Liver (tissue), 9 donors: ENCODE measurements around the gene CTNNA2. TPM values are rescaled to one million over a fixed set of nuclear protein-coding genes. Genes with fewer than 3 reads are reported as not detected.

Experiments
- DNase-seq: peaks from one replicate; pipeline ENCODE4 v3.0.0-alpha.2; 2017; ENCODE audit warnings: low spot score
- H3K27ac ChIP-seq, 2 donors: one replicate each; pipeline ENCODE4 v1.7.0; 2013; ENCODE audit warnings: inconsistent platforms in 2 of 2, low read length in 2 of 2, control low read depth in 1 of 2, low read depth in 1 of 2, mild to moderate bottlenecking in 1 of 2
- H3K27me3 ChIP-seq, 4 donors: one replicate each; pipeline versions ENCODE4 v1.6.1 to v1.7.0; 2013; ENCODE audit warnings: low read length in 3 of 4, inconsistent platforms in 1 of 4, mild to moderate bottlenecking in 1 of 4, moderate library complexity in 1 of 4; ENCODE audit not compliant: control insufficient read depth in 4 of 4, insufficient read depth in 4 of 4
- H3K36me3 ChIP-seq, 4 donors: one replicate each; pipeline versions ENCODE4 v1.6.1 to v1.7.0; 2013; ENCODE audit warnings: low read length in 3 of 4, mild to moderate bottlenecking in 3 of 4, low read depth in 1 of 4, moderate library complexity in 1 of 4; ENCODE audit not compliant: control insufficient read depth in 4 of 4, insufficient read depth in 3 of 4
- H3K4me1 ChIP-seq, 4 donors: one replicate each; pipeline versions ENCODE4 v1.6.1 to v1.7.0; 2013; ENCODE audit warnings: low read length in 3 of 4, mild to moderate bottlenecking in 3 of 4, moderate library complexity in 1 of 4; ENCODE audit not compliant: control insufficient read depth in 4 of 4, insufficient read depth in 4 of 4
- H3K4me3 ChIP-seq, 3 donors: one replicate each; pipeline versions ENCODE4 v1.6.1 to v1.7.0; 2013; ENCODE audit warnings: low read length in 3 of 3, control low read depth in 1 of 3, low read depth in 1 of 3, mild to moderate bottlenecking in 1 of 3
- H3K9ac ChIP-seq, 2 donors: one replicate each; pipeline ENCODE4 v1.7.0; 2013; ENCODE audit warnings: low read length in 2 of 2, mild to moderate bottlenecking in 2 of 2, moderate library complexity in 2 of 2, control low read depth in 1 of 2, low read depth in 1 of 2
- H3K9me3 ChIP-seq, 4 donors: one replicate each; pipeline versions ENCODE4 v1.6.1 to v1.7.0; 2013; ENCODE audit warnings: low read length in 3 of 4; ENCODE audit not compliant: control insufficient read depth in 4 of 4
- CTCF ChIP-seq: fragments of 150-350 bp; IDR thresholded peaks from 2 replicates; pipeline ENCODE4 v1.5.1; 2017; ENCODE audit warnings: improper control_type of control experiment, low read depth, low read length; ENCODE audit not compliant: missing input control
- EGR1 ChIP-seq, 2 donors: IDR thresholded peaks; 2 replicates each; pipeline ENCODE4 v1.6.1; 2016 to 2018; ENCODE audit warnings: antibody characterized with exemption in 2 of 2, low read depth in 2 of 2
- GABPA ChIP-seq, 2 donors: IDR thresholded peaks in 1 of 2; conservative IDR thresholded peaks in 1 of 2; 2 replicates each; pipeline ENCODE4 v1.6.1; 2016; ENCODE audit warnings: antibody characterized with exemption in 2 of 2, mild to moderate bottlenecking in 1 of 2, moderate library complexity in 1 of 2
- HNF4A ChIP-seq, 2 donors: conservative IDR thresholded peaks; 2 replicates each; pipeline ENCODE4 v1.6.1; 2016; ENCODE audit warnings: antibody characterized with exemption in 2 of 2, mild to moderate bottlenecking in 2 of 2
- HNF4G ChIP-seq: IDR thresholded peaks from 2 replicates; pipeline ENCODE4 v1.6.1; 2016; ENCODE audit warnings: antibody characterized with exemption
- JUND ChIP-seq, 2 donors: IDR thresholded peaks; 2 replicates each; pipeline ENCODE4 v1.6.1; 2016; ENCODE audit warnings: antibody characterized with exemption in 2 of 2
- MAX ChIP-seq: IDR thresholded peaks from 2 replicates; pipeline ENCODE4 v1.6.1; 2016; ENCODE audit warnings: antibody characterized with exemption
- RAD21 ChIP-seq, 2 donors: IDR thresholded peaks; 2 replicates each; pipeline ENCODE4 v1.6.1; 2016; ENCODE audit warnings: antibody characterized with exemption in 2 of 2, mild to moderate bottlenecking in 2 of 2
- REST ChIP-seq: IDR thresholded peaks from 2 replicates; pipeline ENCODE4 v1.6.1; 2016; ENCODE audit warnings: antibody characterized with exemption, mild to moderate bottlenecking
- SP1 ChIP-seq: IDR thresholded peaks from 2 replicates; pipeline ENCODE4 v1.6.1; 2018; ENCODE audit warnings: antibody characterized with exemption, mild to moderate bottlenecking
- TAF1 ChIP-seq: conservative IDR thresholded peaks from 2 replicates; pipeline ENCODE4 v1.6.1; 2016; ENCODE audit warnings: antibody characterized with exemption, mild to moderate bottlenecking
- YY1 ChIP-seq: IDR thresholded peaks from 2 replicates; pipeline ENCODE4 v1.6.1; 2016; ENCODE audit warnings: antibody characterized with exemption, mild to moderate bottlenecking
- WGBS: extraction: QIAGEN DNeasy Blood & Tissue Kit; methylation state at CpG from one replicate; pipeline ENCODE4 v1.1.7; 2013; 5-methylcytosine and 5-hydroxymethylcytosine counted together
- polyA plus RNA-seq, 2 donors: library from polyadenylated mRNA; stranded (reverse) in 1 of 2; unstranded in 1 of 2; fragments of 200-250 nt in 1 of 2; fragments of >200 nt in 1 of 2; fragmentation: Nextera tagmentation in 1 of 2; extraction: Ambion mirVana in 1 of 2; gene quantifications; one replicate each; pipeline versions ENCODE4 v1.2.1 to v1.2.3, GENCODE V29; 2013 to 2015
- total RNA-seq, 2 donors: library from RNA; depleted of rRNA; stranded (reverse); fragments of >200 nt; gene quantifications; one replicate each; pipeline ENCODE4 v1.2.3, GENCODE V29; 2014
- TF ChIP-seq, protein P1 (sequence below): IDR thresholded peaks from 2 replicates; pipeline ENCODE4 v1.6.1; 2016; ENCODE audit warnings: antibody characterized with exemption
- TF ChIP-seq, protein P2 (sequence below): IDR thresholded peaks from 2 replicates; pipeline ENCODE4 v1.6.1; 2016; ENCODE audit warnings: antibody characterized with exemption
- donor health status: healthy.
- donor health status: healthy.
- donor health status: healthy.
- donor health status: healthy.
- donor health status: healthy.

Gene CTNNA2
- total and polyA plus RNA-seq, 4 donors = 0.05 TPM; not detected in 3

DNA sequence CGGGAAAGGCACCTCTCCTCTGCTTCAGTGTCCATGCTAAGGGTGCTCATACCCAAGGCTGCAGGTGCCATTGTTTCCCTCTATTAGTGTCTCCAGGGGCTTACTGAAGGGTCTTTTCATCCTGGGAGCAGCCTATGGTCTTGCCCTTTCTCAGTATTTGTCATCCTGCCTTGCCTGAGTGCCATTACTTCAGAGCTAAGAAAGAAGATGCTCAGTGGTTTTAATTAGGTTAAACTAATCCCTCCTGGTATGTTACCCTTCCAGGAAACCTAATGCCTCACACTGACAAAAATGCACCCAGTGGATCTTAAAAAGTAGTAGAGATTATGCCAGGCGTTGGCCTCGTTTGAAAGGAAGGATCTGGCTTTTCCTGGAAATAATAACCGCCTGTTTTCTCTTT lies 640.3 kb downstream of the CTNNA2 start:
- no peak overlapping the region for H3K27ac ChIP-seq
- WGBS = 62% methylated on average over 4 of the region's 4 CpGs
- H3K27me3 ChIP-seq = no peaks in the 10 kb centered on the region
- DNase-seq = no peak
- H3K36me3 ChIP-seq = no peaks in the 10 kb centered on the region
- H3K4me1 ChIP-seq = no peaks in the 10 kb centered on the region
- H3K9ac ChIP-seq = no peak overlapping the region
- H3K9me3 ChIP-seq = no peaks in the 10 kb centered on the region
- TF ChIP-seq HNF4G (no peak), CTCF (no peak), JUND (IDR thresholded peaks at IDR 0.05) (no peak)
- TF ChIP-seq, protein P1, sequence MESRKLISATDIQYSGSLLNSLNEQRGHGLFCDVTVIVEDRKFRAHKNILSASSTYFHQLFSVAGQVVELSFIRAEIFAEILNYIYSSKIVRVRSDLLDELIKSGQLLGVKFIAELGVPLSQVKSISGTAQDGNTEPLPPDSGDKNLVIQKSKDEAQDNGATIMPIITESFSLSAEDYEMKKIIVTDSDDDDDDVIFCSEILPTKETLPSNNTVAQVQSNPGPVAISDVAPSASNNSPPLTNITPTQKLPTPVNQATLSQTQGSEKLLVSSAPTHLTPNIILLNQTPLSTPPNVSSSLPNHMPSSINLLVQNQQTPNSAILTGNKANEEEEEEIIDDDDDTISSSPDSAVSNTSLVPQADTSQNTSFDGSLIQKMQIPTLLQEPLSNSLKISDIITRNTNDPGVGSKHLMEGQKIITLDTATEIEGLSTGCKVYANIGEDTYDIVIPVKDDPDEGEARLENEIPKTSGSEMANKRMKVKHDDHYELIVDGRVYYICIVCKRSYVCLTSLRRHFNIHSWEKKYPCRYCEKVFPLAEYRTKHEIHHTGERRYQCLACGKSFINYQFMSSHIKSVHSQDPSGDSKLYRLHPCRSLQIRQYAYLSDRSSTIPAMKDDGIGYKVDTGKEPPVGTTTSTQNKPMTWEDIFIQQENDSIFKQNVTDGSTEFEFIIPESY = no peak
- H3K4me3 ChIP-seq = no peak overlapping the region

DNA sequence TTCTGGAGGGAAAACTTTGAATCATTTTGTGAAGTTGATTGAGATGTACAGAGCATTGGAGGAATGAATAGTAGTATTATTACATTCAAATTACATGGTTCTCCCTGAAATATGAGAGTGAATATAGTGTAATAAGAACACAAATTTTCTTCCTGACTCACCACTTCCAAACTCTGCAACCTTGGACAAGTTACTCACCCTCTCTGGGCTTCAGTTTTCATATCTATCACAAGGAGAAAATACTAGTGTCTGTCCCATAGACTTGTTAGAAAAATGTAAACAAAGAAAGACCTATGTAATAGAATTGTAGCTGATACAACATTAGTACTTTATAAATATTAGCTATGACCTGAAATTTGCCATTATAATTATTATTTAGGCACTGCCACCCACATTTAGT lies 640.9 kb downstream of the CTNNA2 start:
- Histone ChIP-seq H3K27ac (no peak overlapping the region), H3K9me3 (no peaks in the 10 kb centered on the region), H3K36me3 (no peaks in the 10 kb centered on the region), H3K27me3 (no peaks in the 10 kb centered on the region), H3K9ac (no peak overlapping the region), H3K4me1 (no peaks in the 10 kb centered on the region), H3K4me3 (no peak overlapping the region)
- no peak for TF ChIP-seq EGR1 (IDR thresholded peaks at IDR 0.05; ENCODE audit: low read depth in 2 of 2)
- no peak for TF ChIP-seq REST
- TF ChIP-seq GABPA (IDR thresholded peaks at IDR 0.05 in 1 of 2, conservative IDR thresholded peaks at IDR 0.05 in 1 of 2) = no peak
- TF ChIP-seq, protein P2, sequence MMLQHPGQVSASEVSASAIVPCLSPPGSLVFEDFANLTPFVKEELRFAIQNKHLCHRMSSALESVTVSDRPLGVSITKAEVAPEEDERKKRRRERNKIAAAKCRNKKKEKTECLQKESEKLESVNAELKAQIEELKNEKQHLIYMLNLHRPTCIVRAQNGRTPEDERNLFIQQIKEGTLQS = no peak
- TF ChIP-seq YY1 = no peak
- no peak for TF ChIP-seq MAX
- TF ChIP-seq SP1 = no peak
- no peak for TF ChIP-seq TAF1
- TF ChIP-seq HNF4A (conservative IDR thresholded peaks at IDR 0.05) = no peak
- no peak for TF ChIP-seq RAD21 (IDR thresholded peaks at IDR 0.05)
- TF ChIP-seq JUND (IDR thresholded peaks at IDR 0.05) = no peak
- TF ChIP-seq CTCF = no peak
- no peak for DNase-seq
